Tibial artery (tissue), 4 donors: Measurements from ENCODE around the gene EMC9.

ENCODE experiments used
- DNase-seq, 2 donors: peaks; one replicate each; pipeline ENCODE4 v3.0.0-alpha.2; 2019
- H3K27ac ChIP-seq, 2 donors: fragments of 200-600 bp; sonication (generic) in 1 of 2; 1 replicate in 1 of 2; 2 replicates in 1 of 2; pipeline ENCODE4 v1.5.1; 2018 to 2019; ENCODE audit warnings: mild to moderate bottlenecking in 1 of 2
- H3K27me3 ChIP-seq, 2 donors: fragments of 200-600 bp; sonication (generic) in 1 of 2; one replicate each; pipeline versions ENCODE4 v1.5.1 to v1.6.0; 2016 to 2019
- H3K36me3 ChIP-seq, 3 donors: fragments of 200-600 bp; sonication (generic) in 2 of 3; one replicate each; pipeline ENCODE4 v1.5.1; 2016 to 2019; ENCODE audit warnings: mild to moderate bottlenecking in 2 of 3
- H3K4me1 ChIP-seq, 4 donors: fragments of 200-600 bp; sonication (generic) in 2 of 4; 1 replicate in 3 of 4; 2 replicates in 1 of 4; pipeline ENCODE4 v1.5.1; 2016 to 2019
- H3K4me3 ChIP-seq, 2 donors: fragments of 200-600 bp; sonication (generic) in 1 of 2; 1 replicate in 1 of 2; 2 replicates in 1 of 2; pipeline ENCODE4 v1.5.1; 2018 to 2019; ENCODE audit warnings: mild to moderate bottlenecking in 2 of 2
- H3K9me3 ChIP-seq, 3 donors: fragments of 200-600 bp; sonication (generic) in 1 of 3; one replicate each; pipeline ENCODE4 v1.5.1; 2016 to 2019
- intact Hi-C: fragments of 100-400 bp; cut with DNase I; formaldehyde crosslinking; loops from one replicate; pipeline ENCODE4 v1.15.0; 2023; ENCODE audit warnings: low total_unique reads
- TF ChIP-seq, protein P1 (sequence below), 2 experiments: fragments of 200-600 bp in 1 of 2; fragments of 450-650 bp in 1 of 2; IDR thresholded peaks; one replicate each; pipeline ENCODE4 v1.5.1; 2017 to 2019; ENCODE audit warnings: antibody characterized with exemption in 2 of 2, mild to moderate bottlenecking in 1 of 2, moderate library complexity in 1 of 2

EMC9 gene

DNA sequence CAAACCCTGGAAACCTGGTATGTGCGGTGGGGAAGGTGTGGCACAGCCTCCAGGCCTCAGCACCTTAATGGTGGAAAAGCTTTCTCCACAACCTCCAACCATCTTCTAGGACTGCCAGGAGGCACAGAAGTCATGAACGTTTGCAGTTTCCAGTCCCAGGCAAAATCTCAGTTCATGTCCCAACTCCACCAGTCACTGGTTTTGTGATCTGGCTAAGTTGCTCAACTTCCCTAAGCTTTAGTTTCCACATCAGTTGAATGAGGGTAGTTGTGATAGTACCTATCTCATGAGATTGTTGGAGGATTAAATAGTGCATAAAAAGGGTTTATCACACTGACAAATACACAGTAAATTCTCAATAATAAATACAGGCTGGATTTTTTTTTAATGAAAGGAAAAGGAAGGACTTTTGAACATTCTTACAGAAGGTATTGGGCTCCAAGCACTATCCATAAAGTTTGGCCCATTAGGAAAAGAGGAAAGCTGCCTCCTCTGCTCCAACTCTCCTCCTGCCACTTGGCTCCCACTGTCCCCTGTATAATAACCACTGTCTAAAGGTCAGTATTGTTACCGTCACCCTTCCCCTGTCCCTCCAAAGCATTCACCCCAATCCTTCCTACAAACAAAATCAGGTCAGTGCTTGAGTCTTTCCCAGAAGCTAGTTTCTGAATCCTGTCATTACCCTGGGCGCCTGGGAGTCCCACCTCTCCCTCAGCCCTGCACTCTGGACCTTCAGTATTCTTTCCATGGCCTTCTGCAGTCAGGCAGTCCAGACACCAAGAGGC lies 41.0 kb downstream of the EMC9 start:
- intact Hi-C loops: no loop called here
- peaks cover 0 to 5% (median 4%) of the 10 kb centered on the region in 4 donors for H3K4me1 ChIP-seq
- no peak for DNase-seq
- no peak overlapping the region for H3K27ac ChIP-seq
- TF ChIP-seq, protein P1, sequence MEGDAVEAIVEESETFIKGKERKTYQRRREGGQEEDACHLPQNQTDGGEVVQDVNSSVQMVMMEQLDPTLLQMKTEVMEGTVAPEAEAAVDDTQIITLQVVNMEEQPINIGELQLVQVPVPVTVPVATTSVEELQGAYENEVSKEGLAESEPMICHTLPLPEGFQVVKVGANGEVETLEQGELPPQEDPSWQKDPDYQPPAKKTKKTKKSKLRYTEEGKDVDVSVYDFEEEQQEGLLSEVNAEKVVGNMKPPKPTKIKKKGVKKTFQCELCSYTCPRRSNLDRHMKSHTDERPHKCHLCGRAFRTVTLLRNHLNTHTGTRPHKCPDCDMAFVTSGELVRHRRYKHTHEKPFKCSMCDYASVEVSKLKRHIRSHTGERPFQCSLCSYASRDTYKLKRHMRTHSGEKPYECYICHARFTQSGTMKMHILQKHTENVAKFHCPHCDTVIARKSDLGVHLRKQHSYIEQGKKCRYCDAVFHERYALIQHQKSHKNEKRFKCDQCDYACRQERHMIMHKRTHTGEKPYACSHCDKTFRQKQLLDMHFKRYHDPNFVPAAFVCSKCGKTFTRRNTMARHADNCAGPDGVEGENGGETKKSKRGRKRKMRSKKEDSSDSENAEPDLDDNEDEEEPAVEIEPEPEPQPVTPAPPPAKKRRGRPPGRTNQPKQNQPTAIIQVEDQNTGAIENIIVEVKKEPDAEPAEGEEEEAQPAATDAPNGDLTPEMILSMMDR (IDR thresholded peaks at IDR 0.05): no peak
- H3K4me3 ChIP-seq: no peak overlapping the region
- no peaks in the 10 kb centered on the region for H3K9me3 ChIP-seq
- H3K27me3 ChIP-seq: no peaks in the 10 kb centered on the region
- peaks cover 0 to 49% (median 46%) of the 10 kb centered on the region in 3 donors for H3K36me3 ChIP-seq

DNA sequence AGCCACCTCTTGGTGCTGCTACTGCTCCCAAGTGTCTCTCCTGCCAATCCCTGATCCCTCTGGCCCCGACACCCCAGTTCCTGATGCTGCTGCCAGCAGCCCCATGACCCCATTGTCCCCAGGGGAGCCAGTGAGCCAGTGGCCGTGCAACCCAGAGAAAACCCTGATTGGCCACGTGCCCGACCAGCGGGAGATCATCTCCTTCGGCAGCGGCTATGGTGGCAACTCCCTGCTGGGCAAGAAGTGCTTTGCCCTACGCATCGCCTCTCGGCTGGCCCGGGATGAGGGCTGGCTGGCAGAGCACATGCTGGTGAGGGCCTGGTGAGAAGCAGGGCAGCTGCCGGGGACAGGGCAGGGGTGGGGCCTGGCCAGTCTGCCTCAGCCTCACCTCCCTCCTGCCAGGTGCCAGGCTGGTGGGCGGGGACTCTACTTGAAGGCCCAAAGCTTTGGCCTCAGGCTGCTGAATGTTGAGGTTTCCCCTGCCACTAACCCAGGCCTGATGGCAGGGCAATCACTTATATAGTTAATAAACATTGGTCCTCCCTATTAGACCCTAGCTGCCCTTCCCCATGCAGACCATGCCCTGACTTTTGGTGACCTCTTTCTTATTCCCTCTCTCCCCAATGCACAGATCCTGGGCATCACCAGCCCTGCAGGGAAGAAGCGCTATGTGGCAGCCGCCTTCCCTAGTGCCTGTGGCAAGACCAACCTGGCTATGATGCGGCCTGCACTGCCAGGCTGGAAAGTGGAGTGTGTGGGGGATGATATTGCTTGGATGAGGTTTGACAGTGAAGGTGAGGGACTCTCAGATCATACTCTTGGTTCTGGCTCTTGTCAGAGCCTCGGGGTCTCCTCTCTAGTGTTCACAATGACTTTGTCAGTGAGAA lies 42.2 kb downstream of the EMC9 start:
- H3K27me3 ChIP-seq: no peaks in the 10 kb centered on the region
- H3K4me1 ChIP-seq: peaks cover 0 to 12% (median 10%) of the 10 kb centered on the region in 4 donors
- TF ChIP-seq, protein P1 (IDR thresholded peaks at IDR 0.05): no peak
- H3K27ac ChIP-seq: no peak overlapping the region
- intact Hi-C loops: no loop called here
- DNase-seq: no peak
- H3K9me3 ChIP-seq: no peaks in the 10 kb centered on the region
- peaks cover 0 to 47% (median 46%) of the 10 kb centered on the region in 3 donors for H3K36me3 ChIP-seq
- H3K4me3 ChIP-seq: no peak overlapping the region

DNA sequence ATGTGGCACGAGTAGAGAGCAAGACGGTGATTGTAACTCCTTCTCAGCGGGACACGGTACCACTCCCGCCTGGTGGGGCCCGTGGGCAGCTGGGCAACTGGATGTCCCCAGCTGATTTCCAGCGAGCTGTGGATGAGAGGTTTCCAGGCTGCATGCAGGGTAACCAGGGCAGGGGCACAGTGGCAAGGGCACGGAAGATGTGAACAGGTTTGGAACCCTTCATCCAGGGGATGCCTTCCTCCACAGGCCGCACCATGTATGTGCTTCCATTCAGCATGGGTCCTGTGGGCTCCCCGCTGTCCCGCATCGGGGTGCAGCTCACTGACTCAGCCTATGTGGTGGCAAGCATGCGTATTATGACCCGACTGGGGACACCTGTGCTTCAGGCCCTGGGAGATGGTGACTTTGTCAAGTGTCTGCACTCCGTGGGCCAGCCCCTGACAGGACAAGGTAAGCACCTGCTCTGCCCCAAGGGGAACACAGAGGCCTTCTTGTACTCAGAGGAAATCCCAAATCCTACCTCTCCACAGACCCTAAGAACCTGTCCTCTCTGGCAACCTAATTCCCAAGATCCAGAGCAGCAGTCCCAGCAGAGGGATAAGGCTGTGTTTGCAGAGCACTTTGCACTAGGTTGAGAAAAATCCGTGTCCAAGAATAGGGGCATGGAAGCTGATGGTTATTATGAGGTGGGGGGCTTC lies 43.0 kb downstream of the EMC9 start:
- peaks cover 0 to 18% (median 15%) of the 10 kb centered on the region in 4 donors for H3K4me1 ChIP-seq
- H3K9me3 ChIP-seq: no peaks in the 10 kb centered on the region
- intact Hi-C loops: no loop called here
- H3K4me3 ChIP-seq: no peak overlapping the region
- TF ChIP-seq, protein P1 (IDR thresholded peaks at IDR 0.05): no peak
- H3K27ac ChIP-seq: no peak overlapping the region
- no peak for DNase-seq
- no peaks in the 10 kb centered on the region for H3K27me3 ChIP-seq
- H3K36me3 ChIP-seq: peaks cover 0 to 41% (median 39%) of the 10 kb centered on the region in 3 donors

DNA sequence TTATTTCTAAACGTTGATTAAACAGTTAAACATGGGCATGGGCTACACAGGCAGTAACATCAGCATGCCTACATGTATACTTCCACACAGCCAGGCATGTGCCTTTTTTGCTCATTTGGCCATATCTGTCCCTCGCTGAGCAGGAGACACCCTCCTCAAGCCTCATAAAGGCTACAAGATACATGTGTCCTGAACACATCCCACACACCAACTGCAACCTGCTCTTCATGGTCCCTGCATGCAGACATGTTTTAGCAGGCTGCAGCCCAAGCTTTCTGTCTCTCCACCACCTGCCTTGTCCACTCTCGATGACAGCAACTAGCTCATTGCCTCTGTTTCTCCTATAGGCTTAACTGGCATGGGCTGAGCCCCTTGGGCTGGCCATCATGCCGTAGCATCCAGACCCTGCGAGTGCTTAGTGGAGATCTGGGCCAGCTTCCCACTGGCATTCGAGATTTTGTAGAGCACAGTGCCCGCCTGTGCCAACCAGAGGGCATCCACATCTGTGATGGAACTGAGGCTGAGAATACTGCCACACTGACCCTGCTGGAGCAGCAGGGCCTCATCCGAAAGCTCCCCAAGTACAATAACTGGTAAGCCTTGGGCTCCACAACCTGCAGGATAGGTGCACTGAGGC lies 44.7 kb downstream of the EMC9 start:
- Histone ChIP-seq H3K27me3 (no peaks in the 10 kb centered on the region), H3K4me1 (peaks cover 0 to 23% (median 19%) of the 10 kb centered on the region in 4 donors), H3K27ac (no peak overlapping the region), H3K9me3 (no peaks in the 10 kb centered on the region), H3K4me3 (no peak overlapping the region), H3K36me3 (peaks cover 0 to 33% (median 32%) of the 10 kb centered on the region in 3 donors)
- intact Hi-C loops: no loop called here
- TF ChIP-seq, protein P1 (IDR thresholded peaks at IDR 0.05): no peak
- DNase-seq: no peak
